AG04450 (cell line): ENCODE results near the gene CGB2. TPM values are rescaled to one million over a fixed set of nuclear protein-coding genes. Genes with fewer than 3 reads are reported as not detected.
"Not testable (repeated sequence)": the region's sequence is repeated elsewhere in the genome, so short reads cannot be mapped to it uniquely, and the experiment has no call there.

ENCODE experiments used
- CTCF ChIA-PET: fragments of 300-600, 350-600 bp; formaldehyde crosslinking; extraction: SDS; loops from one replicate; lab custom pipeline; 2022; ENCODE audit warnings: antibody characterized with exemption, inconsistent platforms; lab: Charles Lee
- POLR2A ChIA-PET: fragments of 350-600 bp; formaldehyde crosslinking; extraction: SDS; loops from one replicate; lab custom pipeline; 2021; ENCODE audit warnings: antibody characterized with exemption, inconsistent platforms; lab: Yijun Ruan, JAX
- DNase-seq: peaks from one replicate; pipeline ENCODE4 v3.0.0-alpha.2; 2011; ENCODE audit warnings: low read depth, low spot score
- H3K27ac ChIP-seq: one replicate; pipeline ENCODE4 v1.5.1; 2012; ENCODE audit warnings: low read depth, low read length, control low read depth
- H3K27me3 ChIP-seq: one replicate; pipeline ENCODE4 v1.6.0; 2012; ENCODE audit warnings: low read length; ENCODE audit not compliant: control insufficient read depth, insufficient read depth
- H3K4me3 ChIP-seq: 2 replicates; pipeline ENCODE4 v1.5.1; 2011; ENCODE audit warnings: mild to moderate bottlenecking, low read depth, low read length, control low read depth
- H3K9me3 ChIP-seq: 2 replicates; pipeline ENCODE4 v1.5.1; 2012; ENCODE audit warnings: low read length; ENCODE audit not compliant: control insufficient read depth, insufficient read depth
- CTCF ChIP-seq: IDR thresholded peaks from 2 replicates; pipeline ENCODE4 v1.5.1; 2011; ENCODE audit warnings: low read depth, low read length, control low read depth, inconsistent platforms
- polyA plus RNA-seq: library from polyadenylated mRNA; depleted of rRNA; stranded (reverse); fragments of >200 nt; gene quantifications from 2 replicates; pipeline ENCODE4 v1.2.3, GENCODE V29; 2011

The CGB2 gene
- polyA plus RNA-seq, 1 experiment: not detected

GRCh38 chr19:49028686-49029085 lies 3.0 kb upstream of the CGB2 start:
- H3K4me3 ChIP-seq, H3K27ac ChIP-seq, POLR2A ChIA-PET, DNase-seq, H3K27me3 ChIP-seq, CTCF ChIA-PET, H3K9me3 ChIP-seq: not testable (repeated sequence)

- not testable (repeated sequence) for H3K9me3 ChIP-seq
Measured at GRCh38 chr19:49029749-49030148, 1.9 kb upstream of the CGB2 start.

DNA sequence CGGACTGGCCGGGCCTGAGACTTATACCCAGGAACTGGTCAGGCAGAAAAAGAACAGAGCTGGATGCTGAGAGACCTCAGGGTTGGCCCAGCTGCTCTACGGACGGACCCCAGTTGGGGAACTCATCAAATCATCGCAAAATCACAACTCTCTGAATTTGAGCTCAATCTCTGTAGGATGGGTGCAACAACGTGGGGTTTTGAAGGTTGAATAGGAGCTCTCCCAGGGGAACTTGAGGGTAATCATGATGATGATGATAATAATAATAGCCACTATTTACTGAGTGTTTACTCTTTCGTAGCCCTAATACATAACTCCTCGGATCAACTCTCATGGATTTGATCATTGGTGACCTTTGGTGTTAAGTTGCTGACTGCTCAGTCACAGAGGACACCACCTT lies 1.4 kb upstream of the CGB2 start:
- H3K9me3 ChIP-seq, H3K27me3 ChIP-seq, H3K4me3 ChIP-seq, H3K27ac ChIP-seq, DNase-seq, POLR2A ChIA-PET: not testable (repeated sequence)
- CTCF ChIA-PET: interaction anchor here (1.1 kb wide), 1 partner anchor 37 kb away, joined by 3 read pairs; the partner anchor contains the start of gene RUVBL2

More at GRCh38 chr19:49029749-49030148, 1.9 kb upstream of the CGB2 start:
- CTCF ChIA-PET: interaction anchor here (1.1 kb wide), 1 partner anchor 36 kb away, joined by 3 read pairs; the partner anchor contains the start of gene RUVBL2
- H3K27me3 ChIP-seq, DNase-seq, POLR2A ChIA-PET, H3K4me3 ChIP-seq, H3K27ac ChIP-seq: not testable (repeated sequence)

- H3K4me3 ChIP-seq, H3K27me3 ChIP-seq, POLR2A ChIA-PET, H3K9me3 ChIP-seq, DNase-seq, CTCF ChIA-PET, H3K27ac ChIP-seq: not testable (repeated sequence)
- peak; percentile 49 for TF ChIP-seq CTCF
Measured at GRCh38 chr19:49036815-49037214, 5.1 kb downstream of the CGB2 start, which contains the start of gene CGB1. TSS of gene CGB1 (minus strand) at chr19:49036895. CDS start at chr19:49036711, 184 bp downstream.

- H3K27ac ChIP-seq, DNase-seq, H3K27me3 ChIP-seq, H3K9me3 ChIP-seq, CTCF ChIA-PET, POLR2A ChIA-PET, H3K4me3 ChIP-seq: not testable (repeated sequence)
Measured at GRCh38 chr19:49038111-49038510, 6.4 kb downstream of the CGB2 start.

GRCh38 chr19:49038557-49039276 lies 7.0 kb downstream of the CGB2 start:
- CTCF ChIA-PET, H3K27me3 ChIP-seq, H3K4me3 ChIP-seq, POLR2A ChIA-PET, H3K27ac ChIP-seq, H3K9me3 ChIP-seq: not testable (repeated sequence)
- DNase-seq: peak; percentile 42

- CTCF ChIA-PET, POLR2A ChIA-PET, H3K27ac ChIP-seq: not testable (repeated sequence)
Measured at GRCh38 chr19:49039736-49040135, 8.0 kb downstream of the CGB2 start.

GRCh38 chr19:49042177-49042576 lies 10.5 kb downstream of the CGB2 start:
- Histone ChIP-seq H3K4me3 (no peak overlapping the region), H3K27me3 (no peaks in the 10 kb centered on the region), H3K9me3 (no peaks in the 10 kb centered on the region), H3K27ac (no peak overlapping the region)
- ChIA-PET CTCF (no interaction called here), POLR2A (no interaction called here)
- DNase-seq: no peak
- TF ChIP-seq CTCF: no peak

More at GRCh38 chr19:49039736-49040135, 8.0 kb downstream of the CGB2 start:
- H3K27me3 ChIP-seq, H3K9me3 ChIP-seq, H3K4me3 ChIP-seq, DNase-seq: not testable (repeated sequence)

GRCh38 chr19:49042666-49043065 lies 11.0 kb downstream of the CGB2 start:
- CTCF ChIA-PET, H3K27me3 ChIP-seq, DNase-seq, H3K4me3 ChIP-seq, H3K9me3 ChIP-seq, H3K27ac ChIP-seq, POLR2A ChIA-PET: not testable (repeated sequence)

DNA sequence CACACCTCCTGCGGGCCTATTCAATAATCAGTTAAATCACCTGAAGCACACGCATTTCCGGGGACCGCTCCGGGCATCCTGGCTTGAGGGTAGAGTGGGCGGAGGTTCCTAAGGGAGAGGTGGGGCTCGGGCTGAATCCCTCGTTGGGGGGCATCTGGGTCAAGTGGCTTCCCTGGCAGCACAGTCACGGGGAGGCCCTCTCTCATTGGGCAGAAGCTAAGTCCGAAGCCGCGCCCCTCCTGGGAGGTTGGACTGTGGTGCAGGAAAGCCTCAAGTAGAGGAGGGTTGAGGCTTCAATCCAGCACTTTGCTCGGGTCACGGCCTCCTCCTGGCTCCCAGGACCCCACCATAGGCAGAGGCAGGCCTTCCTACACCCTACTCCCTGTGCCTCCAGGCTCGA lies 11.9 kb downstream of the CGB2 start, which contains the start of gene CGB5:
Gene CGB5, plus strand, starts transcription at position 301 of the 400 bp plus-strand sequence. CDS start 362 bp downstream, outside the sequence.
- CTCF ChIA-PET, H3K27me3 ChIP-seq, H3K4me3 ChIP-seq, POLR2A ChIA-PET, H3K27ac ChIP-seq, DNase-seq, H3K9me3 ChIP-seq: not testable (repeated sequence)
